HL-60/S4 treated with retinoic acid at 250 ng/mL for 4 days and 3 days (cell line): ENCODE data around the gene EIF4G3.
"Not testable (repeated sequence)": the region's sequence is repeated elsewhere in the genome, so short reads cannot be mapped to it uniquely, and the experiment has no call there.

ENCODE experiments used
- in situ Hi-C: fragments of 300-500 bp; cut with MboI; formaldehyde crosslinking; loops from 2 replicates; pipeline ENCODE4 v1.7.0; 2022; ENCODE audit warnings: low sequenced_read_pairs

Gene EIF4G3

DNA sequence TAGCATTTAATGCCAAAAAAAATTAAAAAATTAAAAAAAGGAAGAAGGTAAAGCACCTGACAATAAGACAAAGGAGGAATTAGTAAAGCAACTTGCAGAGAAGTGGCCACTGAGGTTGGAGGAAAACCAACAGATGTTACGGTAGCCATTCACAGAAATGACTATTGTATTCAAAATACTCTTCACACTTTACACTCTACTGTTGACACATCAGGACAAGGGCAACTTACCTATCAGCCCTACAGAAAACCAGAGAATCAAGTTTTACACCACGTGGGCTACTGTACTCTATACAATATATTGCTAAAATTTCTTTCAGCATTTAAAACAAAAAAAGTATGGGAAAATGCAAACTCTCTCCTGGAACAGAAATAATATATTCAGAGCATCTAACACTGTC is 70.0 kb downstream of the EIF4G3 start:
- in situ Hi-C loops = no loop called here

DNA sequence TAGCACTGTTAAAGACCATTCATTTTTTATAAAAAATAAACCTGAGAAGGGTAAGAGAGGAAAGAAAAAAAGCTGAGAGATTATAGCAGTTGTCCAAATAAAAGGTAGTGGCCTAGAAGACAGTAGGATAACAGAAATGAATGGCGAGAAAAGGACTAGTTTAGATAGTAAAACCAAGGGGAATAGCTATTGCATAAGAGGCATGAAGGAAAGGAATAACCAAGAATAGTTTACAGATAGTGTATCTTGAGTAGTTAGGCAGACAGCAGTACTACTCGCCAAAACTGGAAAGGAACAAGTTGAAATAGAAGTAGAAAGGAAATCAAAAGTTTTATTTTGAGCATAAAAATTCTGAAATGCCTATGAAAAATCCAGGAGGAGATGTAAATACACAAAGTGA is 70.5 kb downstream of the EIF4G3 start:
- in situ Hi-C loops = no loop called here

DNA sequence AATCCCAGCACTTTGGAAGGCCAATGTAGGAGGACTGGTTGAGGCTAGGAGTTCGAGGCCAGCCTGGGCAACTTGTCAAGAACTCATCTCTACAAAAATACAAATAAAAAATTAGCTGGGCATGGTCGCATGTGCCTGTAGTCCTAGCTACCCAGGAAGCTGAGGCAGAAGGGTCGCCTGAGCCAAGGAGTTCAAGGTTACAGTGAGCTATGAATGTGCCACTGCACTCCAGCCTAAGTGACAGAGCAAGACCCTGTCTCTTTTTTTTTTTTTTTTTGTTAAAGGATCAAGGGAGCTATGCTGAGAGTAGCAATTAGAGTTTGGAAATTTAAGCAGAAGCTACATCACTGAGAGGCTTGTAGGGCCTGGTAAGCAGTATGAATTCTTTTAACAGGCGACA is 70.9 kb downstream of the EIF4G3 start:
- in situ Hi-C loops = no loop called here

DNA sequence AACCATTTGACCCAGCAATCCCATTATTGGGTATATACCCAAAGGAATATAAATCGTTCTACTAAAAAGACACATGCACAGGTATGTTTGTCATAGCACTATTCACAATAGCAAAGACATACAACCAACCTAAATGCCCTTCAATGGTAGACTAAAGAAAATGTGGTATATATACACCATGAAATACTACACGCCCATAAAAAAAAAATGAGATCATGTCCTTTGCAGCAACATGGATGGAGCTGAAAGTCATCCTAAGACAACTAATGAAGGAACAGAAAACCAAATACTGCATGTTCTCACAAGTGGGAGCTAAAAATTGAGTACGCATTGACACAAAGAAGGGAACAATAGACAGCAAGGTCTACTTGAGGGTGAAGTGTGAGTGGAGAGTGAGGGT is 72.0 kb downstream of the EIF4G3 start:
- in situ Hi-C loops = no loop called here

DNA sequence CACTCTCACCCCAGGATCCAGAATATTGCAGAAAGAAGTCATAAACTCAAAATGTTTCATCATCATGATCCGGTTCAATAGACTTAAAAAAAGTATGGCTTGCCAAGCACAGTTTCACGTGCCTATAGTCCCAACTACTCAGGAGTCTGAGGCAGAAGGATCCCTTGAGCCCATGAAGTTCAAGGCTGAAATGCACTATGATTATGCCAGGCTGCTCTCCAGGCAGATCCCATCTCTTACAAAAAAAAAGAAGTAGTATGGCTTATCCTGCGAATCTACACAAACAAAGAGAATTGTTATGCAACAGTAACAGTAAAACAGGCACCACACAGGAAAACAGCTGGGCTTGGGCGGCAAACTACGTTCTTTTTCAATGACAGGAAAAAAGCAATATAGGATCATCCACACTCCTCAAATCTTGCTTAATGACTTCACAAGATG is 76.2 kb downstream of the EIF4G3 start:
- in situ Hi-C loops = no loop called here

GRCh38 chr1:21099869-21100131 is 76.9 kb downstream of the EIF4G3 start:
- in situ Hi-C loops = no loop called here

GRCh38 chr1:21099034-21099868 is 77.4 kb downstream of the EIF4G3 start:
- in situ Hi-C loops = no loop called here

- in situ Hi-C loops = no loop called here
Observed at GRCh38 chr1:21098186-21098915, 78.3 kb downstream of the EIF4G3 start.

DNA sequence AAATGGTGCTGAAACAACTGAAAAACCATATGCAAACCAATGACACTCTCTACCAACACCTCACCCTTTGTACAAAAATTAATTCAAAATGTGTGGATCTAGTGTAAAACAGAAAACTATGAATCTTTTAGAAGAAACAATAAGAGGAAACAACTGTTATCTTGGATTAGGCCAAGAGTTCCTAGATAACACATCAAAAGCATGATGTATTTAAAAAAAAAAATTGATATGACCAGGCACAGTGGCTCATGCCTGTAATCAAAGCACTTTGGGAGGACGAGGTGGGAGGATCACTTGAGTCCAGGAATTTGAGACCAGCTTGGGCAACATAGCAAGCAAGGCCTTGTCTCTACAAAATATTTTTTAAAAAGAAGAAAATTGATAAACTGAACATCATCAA is 79.0 kb downstream of the EIF4G3 start:
- in situ Hi-C loops = no loop called here

DNA sequence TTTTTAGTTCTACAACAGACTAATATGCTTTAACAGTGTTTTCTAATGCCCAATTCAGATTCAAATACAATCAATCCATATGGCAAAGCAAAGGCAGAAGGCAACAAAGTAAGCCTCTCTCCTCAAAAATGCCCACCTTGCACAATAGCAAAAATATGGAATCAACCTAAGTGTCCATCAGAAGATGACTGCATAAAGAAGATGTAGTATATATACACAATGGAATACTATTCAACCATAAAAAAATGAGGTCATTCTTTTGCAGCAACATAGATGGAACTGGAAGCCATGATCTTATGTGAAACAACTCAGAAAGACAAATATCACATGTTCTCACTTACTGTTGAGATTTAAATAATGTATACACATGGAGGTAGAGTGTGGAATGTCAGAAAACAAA is 80.7 kb downstream of the EIF4G3 start:
- in situ Hi-C loops = no loop called here

DNA sequence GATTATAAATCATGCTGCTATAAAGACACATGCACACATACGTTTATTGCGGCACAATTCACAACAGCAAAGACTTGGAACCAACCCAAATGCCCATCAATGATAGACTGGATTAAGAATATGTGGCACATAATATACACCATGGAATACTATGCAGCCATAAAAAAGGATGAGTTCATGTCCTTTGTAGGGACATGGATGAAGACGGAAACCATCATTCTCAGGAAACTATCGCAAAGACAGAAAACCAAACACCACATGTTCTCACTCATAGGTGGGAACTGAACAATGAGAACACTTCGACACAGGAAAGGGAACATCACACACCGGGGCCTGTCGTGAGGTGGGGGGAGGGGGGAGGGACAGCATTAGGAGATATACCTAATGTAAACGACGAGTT is 82.4 kb downstream of the EIF4G3 start:
- in situ Hi-C loops = not testable (repeated sequence)

DNA sequence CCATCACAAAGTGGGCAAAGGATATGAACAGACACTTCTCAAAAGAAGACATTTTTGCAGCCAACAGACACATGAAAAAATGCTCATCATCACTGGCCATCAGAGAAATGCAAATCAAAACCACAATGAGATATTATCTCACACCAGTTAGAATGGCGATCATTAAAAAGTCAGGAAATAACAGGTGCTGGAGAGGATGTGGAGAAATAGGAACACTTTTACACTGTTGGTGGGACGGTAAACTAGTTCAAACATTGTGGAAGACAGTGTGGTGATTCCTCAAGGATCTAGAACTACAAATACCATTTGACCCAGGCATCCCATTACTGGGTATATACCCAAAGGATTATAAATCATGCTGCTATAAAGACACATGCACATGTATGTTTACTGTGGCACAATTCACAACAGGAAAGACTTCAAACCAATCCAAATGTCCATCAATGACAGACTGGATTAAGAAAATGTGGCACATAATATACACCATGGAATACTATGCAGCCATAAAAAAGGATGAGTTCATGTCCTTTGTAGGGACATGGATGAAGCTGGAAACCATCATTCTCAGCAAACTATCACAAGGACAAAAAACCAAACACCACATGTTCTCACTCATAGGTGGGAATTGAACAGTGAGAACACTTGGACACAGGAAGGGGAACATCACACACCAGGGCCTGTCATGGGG is 83.3 kb downstream of the EIF4G3 start:
- in situ Hi-C loops = not testable (repeated sequence)

DNA sequence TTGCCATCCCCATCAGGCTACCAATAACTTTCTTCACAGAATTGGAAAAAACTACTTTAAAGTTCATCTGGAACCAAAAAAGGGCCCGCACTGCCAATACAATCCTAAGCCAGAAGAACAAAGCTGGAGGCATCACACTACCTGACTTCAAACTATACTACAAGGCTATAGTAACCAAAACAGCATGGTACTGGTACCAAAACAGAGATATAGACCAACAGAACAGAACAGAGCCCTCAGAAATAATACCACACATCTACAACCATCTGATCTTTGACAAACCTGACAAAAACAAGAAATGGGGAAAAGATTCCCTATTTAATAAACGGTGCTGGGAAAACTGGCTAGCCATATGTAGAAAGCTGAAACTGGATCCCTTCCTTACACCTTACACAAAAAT is 84.2 kb downstream of the EIF4G3 start:
- in situ Hi-C loops = not testable (repeated sequence)

DNA sequence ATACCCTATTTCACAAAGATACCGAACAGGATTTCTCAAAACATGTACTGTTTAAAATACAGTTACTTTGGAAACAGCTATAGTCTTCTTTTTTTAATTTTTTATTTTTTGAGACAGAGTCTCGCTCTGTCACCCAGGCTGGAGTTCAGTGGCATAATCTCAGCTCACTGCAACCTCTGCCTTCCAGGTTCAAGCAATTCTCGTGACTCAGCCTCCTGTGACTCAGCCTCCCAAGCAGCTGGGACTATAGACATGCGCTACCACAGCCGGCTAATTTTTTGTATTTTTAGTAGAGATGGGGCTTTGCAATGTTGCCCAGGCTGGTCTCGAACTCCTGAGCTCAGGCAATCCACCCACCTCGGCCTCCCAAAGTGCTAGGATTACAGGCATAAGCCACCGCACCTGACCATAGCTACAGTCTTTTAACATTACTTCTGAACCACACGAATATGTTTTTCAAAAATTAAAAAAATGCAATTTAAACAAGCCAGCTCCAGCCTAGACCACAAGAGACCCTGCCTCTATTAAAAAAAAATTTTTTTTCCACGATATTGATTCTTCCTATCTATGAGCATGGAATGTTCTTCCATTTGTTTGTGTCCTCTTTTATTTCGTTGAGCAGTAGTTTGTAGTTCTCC is 85.5 kb downstream of the EIF4G3 start:
- in situ Hi-C loops = not testable (repeated sequence)

DNA sequence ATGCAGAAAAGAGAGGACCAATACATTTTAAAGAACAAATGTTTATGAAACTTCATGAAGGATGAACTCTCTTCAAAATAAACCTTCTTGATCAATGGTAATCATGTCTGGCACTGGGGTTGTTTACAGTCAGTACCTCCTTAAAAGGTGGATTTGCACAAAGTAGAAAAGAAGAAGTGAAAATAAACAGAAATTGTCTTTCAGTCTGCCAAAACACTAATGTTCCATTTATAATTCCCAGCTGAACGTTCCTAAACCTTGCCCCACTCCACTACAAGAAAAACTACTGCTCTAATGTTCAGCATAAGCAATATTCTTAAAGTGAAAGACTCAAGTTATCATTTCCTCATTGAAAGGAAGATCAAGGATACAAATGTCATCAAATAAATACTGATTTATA is 86.2 kb downstream of the EIF4G3 start:
- in situ Hi-C loops = no loop called here

- in situ Hi-C loops = no loop called here
Observed at GRCh38 chr1:21089731-21090130, 87.0 kb downstream of the EIF4G3 start.

DNA sequence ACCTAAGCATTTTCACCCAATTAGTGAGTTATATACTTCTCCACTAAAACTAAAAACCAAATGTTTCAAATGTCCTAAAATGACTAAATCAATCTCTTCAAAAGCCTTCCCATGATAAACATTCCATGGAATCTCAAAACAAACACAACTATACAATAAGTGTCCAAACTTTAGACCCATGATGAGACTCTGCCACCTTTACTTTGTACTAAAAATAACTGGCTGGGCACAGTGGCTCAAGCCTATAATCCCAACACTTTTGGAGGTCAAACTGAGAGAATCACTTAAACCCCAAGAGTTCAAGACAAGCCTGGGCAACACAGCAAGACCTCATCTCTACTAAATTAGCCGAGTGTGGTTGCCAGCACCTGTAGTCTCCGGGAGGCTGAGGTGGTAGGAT is 87.4 kb downstream of the EIF4G3 start:
- in situ Hi-C loops = no loop called here

DNA sequence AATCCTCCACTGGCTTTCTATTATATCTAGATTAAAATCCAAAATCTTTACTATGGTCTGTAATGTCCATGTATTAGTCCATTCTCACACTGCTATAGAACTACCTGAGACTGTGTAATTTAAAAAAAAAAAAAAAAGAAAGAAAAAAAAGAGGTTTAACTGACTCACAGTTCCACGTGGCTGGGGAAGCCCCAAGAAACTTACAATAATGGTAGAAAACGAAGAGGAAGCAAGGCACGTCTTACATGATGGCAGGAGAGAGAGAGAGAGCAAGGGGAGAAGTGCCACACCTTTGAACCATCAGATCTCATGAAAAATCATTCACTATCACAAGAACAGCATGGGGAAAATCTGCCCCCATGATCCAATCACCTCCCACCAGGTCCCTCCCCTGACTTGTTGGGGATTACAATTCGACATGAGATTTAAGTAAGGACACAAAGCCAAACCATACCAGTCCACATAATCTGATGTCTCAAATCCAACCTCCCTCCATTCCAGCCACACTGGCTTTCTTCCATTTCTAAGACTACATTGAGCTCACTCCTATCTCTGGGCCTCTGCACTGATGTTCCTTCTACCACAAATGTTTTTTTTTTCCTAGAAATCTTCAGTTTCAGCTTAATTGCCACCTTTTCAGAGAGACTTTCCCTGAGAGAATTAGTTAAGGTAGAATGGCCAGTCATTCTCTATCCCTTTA is 92.4 kb downstream of the EIF4G3 start:
- in situ Hi-C loops = no loop called here

- in situ Hi-C loops = no loop called here
Observed at GRCh38 chr1:21082073-21082472, 94.6 kb downstream of the EIF4G3 start.

DNA sequence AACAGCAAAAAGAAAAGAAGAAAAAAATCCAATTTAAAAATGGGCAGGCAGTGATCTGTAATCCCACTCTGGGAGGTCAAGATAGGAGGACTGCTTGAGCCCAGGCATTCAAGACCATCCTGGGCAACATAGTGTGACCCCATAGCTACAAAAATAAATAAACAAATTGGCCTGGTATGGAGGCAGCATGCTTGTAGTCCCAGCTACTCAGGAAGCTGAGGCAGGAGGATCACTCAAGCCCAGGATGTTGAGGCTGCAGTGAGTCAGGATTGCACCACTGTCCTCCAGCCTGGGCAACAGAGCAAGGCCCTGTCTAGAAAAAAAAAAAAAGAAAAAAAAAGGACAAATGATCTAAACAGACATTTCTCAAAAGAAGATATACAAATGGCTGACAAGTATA is 99.6 kb downstream of the EIF4G3 start:
- in situ Hi-C loops = no loop called here

- in situ Hi-C loops = no loop called here
Observed at GRCh38 chr1:21072721-21073120, 104.0 kb downstream of the EIF4G3 start.
